Right ventricle myocardium inferior (tissue), 1 donor: ENCODE data around the gene UPK2. TPM values are rescaled to one million over a fixed set of nuclear protein-coding genes. Genes with fewer than 3 reads are reported as not detected.

ENCODE experiments used
- microRNA-seq: library from miRNA; unstranded; fragments of <30 nt; microRNA quantifications from one replicate; pipeline ENCODE4 v1.2.0, GENCODE V29; 2020
- total RNA-seq: library from RNA; stranded (reverse); fragmentation: NEBNext Ultra II Directional; extraction: Animal tissue kit (Norgen Biotek cat#: 25700); gene quantifications from one replicate; pipeline ENCODE4 v1.2.1, GENCODE V29; 2021
- donor health status: DM: no; HTN: yes; CAD: no; lungs with severe emphysema.

The UPK2 gene
- total RNA-seq, 1 donor from 2014 or later, result not detected

Small RNA genes lying within 50 kb of the gene (microRNA-seq; reads per million reads assigned to microRNA genes)
- not detected for gene MIR4492

Other genes with a start within 250 kb of the UPK2 start
- 121 TPM for gene DDX6, start 165.1 kb upstream of the UPK2 start, total RNA-seq
- not detected for gene CXCR5, start 72.4 kb upstream of the UPK2 start, total RNA-seq
- gene BCL9L, start 30.4 kb upstream of the UPK2 start, total RNA-seq, result 44.5 TPM
- not detected for gene FOXR1, start 15.5 kb downstream of the UPK2 start, total RNA-seq
- gene CENATAC, start 41.8 kb downstream of the UPK2 start, total RNA-seq, result 9.1 TPM
- 876 TPM for gene RPS25, start 62.0 kb downstream of the UPK2 start, total RNA-seq
- gene TRAPPC4, start 62.5 kb downstream of the UPK2 start, total RNA-seq, result 29.6 TPM
- 7.2 TPM for gene SLC37A4, start 74.6 kb downstream of the UPK2 start, total RNA-seq
- gene HYOU1, start 100.9 kb downstream of the UPK2 start, total RNA-seq, result 78.3 TPM
- 19.3 TPM for gene VPS11, start 111.5 kb downstream of the UPK2 start, total RNA-seq
- gene HMBS, start 128.6 kb downstream of the UPK2 start, total RNA-seq, result 22.8 TPM
- 21.1 TPM for gene DPAGT1, start 145.6 kb downstream of the UPK2 start, total RNA-seq
- gene C2CD2L, start 151.0 kb downstream of the UPK2 start, total RNA-seq, result 11.8 TPM
- gene HINFP, start 165.3 kb downstream of the UPK2 start, total RNA-seq, result 13.0 TPM
- 1.3 TPM for gene ABCG4, start 192.8 kb downstream of the UPK2 start, total RNA-seq
- gene NLRX1, start 212.4 kb downstream of the UPK2 start, total RNA-seq, result 32.4 TPM
- gene NHERF4, start 229.2 kb downstream of the UPK2 start, total RNA-seq, result not detected